OCI-LY7 (cell line): ENCODE data around the gene TPCN2. TPM values are rescaled to one million over a fixed set of nuclear protein-coding genes. Genes with fewer than 3 reads are reported as not detected.

Source experiments
- BruUV-seq: library from RNA; stranded (reverse); fragments of 400-500 nt; replicated peaks from 2 replicates; lab custom pipeline; 2021; lab: Mats Ljungman, UMichigan
- CTCF ChIA-PET: fragments of 300-600 bp; sonication (Branson Sonifier 250); formaldehyde crosslinking; loops from one replicate; lab custom pipeline; 2022; ENCODE audit warnings: antibody characterized with exemption; ENCODE audit not compliant: unreplicated experiment; lab: Charles Lee
- POLR2A ChIA-PET: fragments of 300-600 bp; sonication (Branson Sonifier 250); formaldehyde crosslinking; loops from one replicate; lab custom pipeline; 2022; ENCODE audit warnings: antibody characterized with exemption; lab: Charles Lee
- DNase-seq: peaks from one replicate; pipeline ENCODE4 v3.0.0-alpha.2; 2015; ENCODE audit warnings: low spot score
- H2AFZ ChIP-seq: fragments of 200-600 bp; sonication (generic), shearing (Covaris generic); 2 replicates; pipeline ENCODE4 v1.6.1; 2014; ENCODE audit warnings: mild to moderate bottlenecking, antibody characterized with exemption, low read length, moderate library complexity
- H3K27ac ChIP-seq: fragments of 200-600 bp; sonication (generic); 2 replicates; pipeline ENCODE4 v1.5.1; 2014; ENCODE audit warnings: mixed run types, low read depth, mild to moderate bottlenecking, moderate library complexity, low read length, inconsistent platforms; ENCODE audit not compliant: poor library complexity, severe bottlenecking
- H3K36me3 ChIP-seq: fragments of 200-600 bp; sonication (generic); 2 replicates; pipeline ENCODE4 v1.6.1; 2014; ENCODE audit warnings: mild to moderate bottlenecking, antibody characterized with exemption, low read length, moderate library complexity, mixed read lengths; ENCODE audit not compliant: insufficient read depth
- H3K4me1 ChIP-seq: fragments of 200-600 bp; sonication (generic); 2 replicates; pipeline ENCODE4 v1.5.1; 2014; ENCODE audit warnings: mild to moderate bottlenecking, low read length; ENCODE audit not compliant: insufficient read depth, poor library complexity, severe bottlenecking
- H3K4me2 ChIP-seq: fragments of 200-600 bp; sonication (generic); 2 replicates; pipeline ENCODE4 v1.6.1; 2014; ENCODE audit warnings: mild to moderate bottlenecking, low read length
- H3K4me3 ChIP-seq: fragments of 200-600 bp; sonication (generic); 2 replicates; pipeline ENCODE4 v1.5.1; 2014; ENCODE audit warnings: mild to moderate bottlenecking, low read depth, low read length; ENCODE audit not compliant: poor library complexity, severe bottlenecking
- H3K79me2 ChIP-seq: fragments of 200-600 bp; sonication (generic); 2 replicates; pipeline ENCODE4 v1.6.1; 2016; ENCODE audit warnings: low read depth, mild to moderate bottlenecking, low read length, moderate library complexity, mixed read lengths; ENCODE audit not compliant: insufficient read depth
- H3K9me2 ChIP-seq: fragments of 200-600 bp; sonication (generic); 2 replicates; pipeline ENCODE4 v1.6.1; 2016; ENCODE audit warnings: mild to moderate bottlenecking, low read length, mixed read lengths; ENCODE audit not compliant: insufficient read depth
- H3K9me3 ChIP-seq: fragments of 200-600 bp; sonication (generic); 2 replicates; pipeline ENCODE4 v1.6.1; 2014; ENCODE audit warnings: mild to moderate bottlenecking, mixed run types, low read length, mixed read lengths
- H4K20me1 ChIP-seq: fragments of 200-600 bp; sonication (generic); 2 replicates; pipeline ENCODE4 v1.6.1; 2014; ENCODE audit warnings: mild to moderate bottlenecking, antibody characterized with exemption, low read length, moderate library complexity, mixed read lengths; ENCODE audit not compliant: insufficient read depth
- CTCF ChIP-seq: fragments of 200-600 bp; sonication (generic); conservative IDR thresholded peaks from 2 replicates; pipeline ENCODE4 v1.5.1; 2014; ENCODE audit warnings: mild to moderate bottlenecking, antibody characterized with exemption, low read length, moderate library complexity, mixed read lengths
- EZH2phosphoT487 ChIP-seq: fragments of 200-600 bp; sonication (generic); IDR thresholded peaks from 2 replicates; pipeline ENCODE4 v1.6.1; 2018; ENCODE audit warnings: low read depth, borderline replicate concordance, mild to moderate bottlenecking, mixed run types, antibody characterized with exemption, low read length, moderate library complexity, mixed read lengths
- intact Hi-C: fragments of 100-400 bp; cut with micrococcal nuclease; formaldehyde crosslinking; loops from one replicate; pipeline ENCODE4 v1.10.0; 2022; ENCODE audit not compliant: unreplicated experiment
- total RNA-seq, 2 experiments: library from RNA; depleted of rRNA in 1 of 2; stranded (reverse); fragments of >200 nt in 1 of 2; shearing (Covaris generic) in 1 of 2; gene quantifications; 2 replicates each; pipeline ENCODE4 v1.2.3, GENCODE V29; 2014 to 2022

Gene TPCN2
- total RNA-seq, 2 experiments from 2014 or later = 21.5 to 65.2 TPM

- H3K27ac ChIP-seq = no peak overlapping the region
- H3K79me2 ChIP-seq = no peaks in the 10 kb centered on the region
- no peak overlapping the region for H2AFZ ChIP-seq
- CTCF ChIA-PET = no interaction called here
- no peak for DNase-seq
- no peaks in the 10 kb centered on the region for H3K9me2 ChIP-seq
- no peaks in the 10 kb centered on the region for H3K4me1 ChIP-seq
- TF ChIP-seq CTCF (no peak), EZH2phosphoT487 (no peak)
- H3K4me3 ChIP-seq = no peak overlapping the region
- no peaks in the 10 kb centered on the region for H4K20me1 ChIP-seq
- no peak overlapping the region for H3K4me2 ChIP-seq
- no peaks in the 10 kb centered on the region for H3K9me3 ChIP-seq
- POLR2A ChIA-PET = no interaction called here
- no peaks in the 10 kb centered on the region for H3K36me3 ChIP-seq
- intact Hi-C loops = no loop called here
- BruUV-seq = no TSS peak
Measured at GRCh38 chr11:69171476-69172240, 122.9 kb downstream of the TPCN2 start.

- H3K79me2 ChIP-seq = no peaks in the 10 kb centered on the region
- BruUV-seq = no TSS peak
- peak overlapping the region; percentile 44; the same call in 1 of the 2 replicates for H2AFZ ChIP-seq
- no peaks in the 10 kb centered on the region for H3K9me3 ChIP-seq
- H3K27ac ChIP-seq = no peak overlapping the region
- no peaks in the 10 kb centered on the region for H4K20me1 ChIP-seq
- H3K36me3 ChIP-seq = no peaks in the 10 kb centered on the region
- no peak overlapping the region for H3K4me3 ChIP-seq
- ChIA-PET POLR2A (no interaction called here), CTCF (no interaction called here)
- no peaks in the 10 kb centered on the region for H3K9me2 ChIP-seq
- H3K4me1 ChIP-seq = no peaks in the 10 kb centered on the region
- TF ChIP-seq CTCF (no peak), EZH2phosphoT487 (no peak)
- intact Hi-C loops = no loop called here
- no peak overlapping the region for H3K4me2 ChIP-seq
- peak; percentile 7 for DNase-seq
Measured at GRCh38 chr11:69172674-69173073, 123.9 kb downstream of the TPCN2 start.

GRCh38 chr11:69173331-69173730, 124.6 kb downstream of the TPCN2 start:
- TF ChIP-seq EZH2phosphoT487 (no peak), CTCF (no peak)
- no peak for DNase-seq
- H3K4me1 ChIP-seq = no peaks in the 10 kb centered on the region
- H2AFZ ChIP-seq = no peak overlapping the region
- no peaks in the 10 kb centered on the region for H3K9me3 ChIP-seq
- BruUV-seq = no TSS peak
- intact Hi-C loops = no loop called here
- H3K4me2 ChIP-seq = no peak overlapping the region
- no peaks in the 10 kb centered on the region for H3K9me2 ChIP-seq
- H3K4me3 ChIP-seq = no peak overlapping the region
- H3K27ac ChIP-seq = no peak overlapping the region
- H4K20me1 ChIP-seq = no peaks in the 10 kb centered on the region
- no peaks in the 10 kb centered on the region for H3K36me3 ChIP-seq
- CTCF ChIA-PET = no interaction called here
- POLR2A ChIA-PET = no interaction called here
- H3K79me2 ChIP-seq = no peaks in the 10 kb centered on the region
